Left hindlimb (tissue), 1 donor: ENCODE results near the gene RPL27A.

ENCODE experiments used
- DNase-seq: peaks from one replicate; pipeline ENCODE4 v3.0.0-alpha.2; 2018

RPL27A gene

GRCh38 chr11:8723711-8724110, 41.1 kb downstream of the RPL27A start:
- DNase-seq: no peak

GRCh38 chr11:8724682-8725081, 42.1 kb downstream of the RPL27A start:
- DNase-seq: no peak

- no peak for DNase-seq
Observed at GRCh38 chr11:8726395-8726794, 43.8 kb downstream of the RPL27A start.

GRCh38 chr11:8728563-8728962, 46.0 kb downstream of the RPL27A start:
- DNase-seq: no peak

GRCh38 chr11:8729067-8729466, 46.5 kb downstream of the RPL27A start:
- DNase-seq: no peak

- no peak for DNase-seq
Observed at GRCh38 chr11:8729837-8730696, 47.5 kb downstream of the RPL27A start.

GRCh38 chr11:8730697-8731020, 48.1 kb downstream of the RPL27A start:
- DNase-seq: no peak

- no peak for DNase-seq
Observed at GRCh38 chr11:8731647-8732323, 49.2 kb downstream of the RPL27A start.

- DNase-seq: no peak
Observed at GRCh38 chr11:8732324-8732670, 49.7 kb downstream of the RPL27A start.

- DNase-seq: peak; percentile 59
Observed at GRCh38 chr11:8732748-8733241, 50.2 kb downstream of the RPL27A start.

GRCh38 chr11:8733852-8734251, 51.3 kb downstream of the RPL27A start:
- DNase-seq: no peak

GRCh38 chr11:8735094-8735493, 52.5 kb downstream of the RPL27A start:
- no peak for DNase-seq

- DNase-seq: no peak
Observed at GRCh38 chr11:8739309-8739793, 56.8 kb downstream of the RPL27A start.
